ENCODE results near the gene NRBF2.
"Not testable (repeated sequence)": the region's sequence is repeated elsewhere in the genome, so short reads cannot be mapped to it uniquely, and the experiment has no call there.

GRCh38 chr10:63083406-63083805 lies 49.7 kb upstream of the NRBF2 start:
- not testable (repeated sequence) for TF ChIP-seq POLR2A, POLR2AphosphoS5 (IDR thresholded peaks at IDR 0.05; ENCODE audit: low read depth, low read length)
